NT2/D1 (cell line): Measurements from ENCODE around the gene SURF6.

Experiments used
- SUZ12 ChIP-seq: IDR thresholded peaks from 2 replicates; pipeline ENCODE4 v1.6.1; 2011; ENCODE audit not compliant: insufficient read length, insufficient read depth; ENCODE audit errors: extremely low read depth
- YY1 ChIP-seq: IDR thresholded peaks from 2 replicates; pipeline ENCODE4 v1.6.1; 2011; ENCODE audit not compliant: insufficient read length, insufficient read depth
- ZNF274 ChIP-seq: IDR thresholded peaks from 2 replicates; pipeline ENCODE4 v1.6.1; 2011; ENCODE audit warnings: mild to moderate bottlenecking, low read depth, low read length

DNA sequence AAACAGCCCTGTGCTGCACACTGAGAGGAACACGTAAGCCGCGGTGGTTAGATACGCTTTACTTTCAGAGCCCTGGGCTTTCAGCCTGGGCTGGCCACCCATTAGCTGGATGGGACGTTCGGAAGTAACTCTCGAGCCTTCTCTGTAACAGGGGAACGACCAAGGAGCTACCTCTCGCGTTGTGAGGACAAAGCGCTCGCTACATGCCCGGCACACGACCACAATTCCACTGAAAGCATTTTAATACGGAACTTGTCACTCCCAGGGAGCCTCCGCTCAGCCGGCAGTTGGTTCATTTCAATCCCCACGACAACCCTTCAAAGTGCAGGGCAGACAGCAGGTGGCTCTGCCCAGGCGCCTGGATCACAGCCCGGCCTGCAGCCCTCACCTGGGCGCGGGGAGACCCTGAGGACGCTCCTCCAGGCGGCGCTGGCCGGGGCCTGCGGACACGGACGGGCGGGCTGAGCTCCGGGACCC is 19.9 kb upstream of the SURF6 start:
- no peak for TF ChIP-seq YY1
- no peak for TF ChIP-seq SUZ12
- no peak for TF ChIP-seq ZNF274
